Liver (tissue), 9 donors: ENCODE data around the gene PPP2R5B. TPM values are rescaled to one million over a fixed set of nuclear protein-coding genes. Genes with fewer than 3 reads are reported as not detected.
A peak's percentile ranks its signal among the peaks of the same experiment; 100 is the strongest.

Source experiments
- DNase-seq: peaks from one replicate; pipeline ENCODE4 v3.0.0-alpha.2; 2017; ENCODE audit warnings: low spot score
- H3K27ac ChIP-seq, 2 donors: one replicate each; pipeline ENCODE4 v1.7.0; 2013; ENCODE audit warnings: inconsistent platforms in 2 of 2, low read length in 2 of 2, control low read depth in 1 of 2, low read depth in 1 of 2, mild to moderate bottlenecking in 1 of 2
- H3K27me3 ChIP-seq, 4 donors: one replicate each; pipeline versions ENCODE4 v1.6.1 to v1.7.0; 2013; ENCODE audit warnings: low read length in 3 of 4, inconsistent platforms in 1 of 4, mild to moderate bottlenecking in 1 of 4, moderate library complexity in 1 of 4; ENCODE audit not compliant: control insufficient read depth in 4 of 4, insufficient read depth in 4 of 4
- H3K36me3 ChIP-seq, 4 donors: one replicate each; pipeline versions ENCODE4 v1.6.1 to v1.7.0; 2013; ENCODE audit warnings: low read length in 3 of 4, mild to moderate bottlenecking in 3 of 4, low read depth in 1 of 4, moderate library complexity in 1 of 4; ENCODE audit not compliant: control insufficient read depth in 4 of 4, insufficient read depth in 3 of 4
- H3K4me1 ChIP-seq, 4 donors: one replicate each; pipeline versions ENCODE4 v1.6.1 to v1.7.0; 2013; ENCODE audit warnings: low read length in 3 of 4, mild to moderate bottlenecking in 3 of 4, moderate library complexity in 1 of 4; ENCODE audit not compliant: control insufficient read depth in 4 of 4, insufficient read depth in 4 of 4
- H3K4me3 ChIP-seq, 3 donors: one replicate each; pipeline versions ENCODE4 v1.6.1 to v1.7.0; 2013; ENCODE audit warnings: low read length in 3 of 3, control low read depth in 1 of 3, low read depth in 1 of 3, mild to moderate bottlenecking in 1 of 3
- H3K9ac ChIP-seq, 2 donors: one replicate each; pipeline ENCODE4 v1.7.0; 2013; ENCODE audit warnings: low read length in 2 of 2, mild to moderate bottlenecking in 2 of 2, moderate library complexity in 2 of 2, control low read depth in 1 of 2, low read depth in 1 of 2
- H3K9me3 ChIP-seq, 4 donors: one replicate each; pipeline versions ENCODE4 v1.6.1 to v1.7.0; 2013; ENCODE audit warnings: low read length in 3 of 4; ENCODE audit not compliant: control insufficient read depth in 4 of 4
- ATF3 ChIP-seq: IDR thresholded peaks from 2 replicates; pipeline ENCODE4 v1.6.1; 2016; ENCODE audit warnings: antibody characterized with exemption
- CTCF ChIP-seq: fragments of 150-350 bp; IDR thresholded peaks from 2 replicates; pipeline ENCODE4 v1.5.1; 2017; ENCODE audit warnings: improper control_type of control experiment, low read depth, low read length; ENCODE audit not compliant: missing input control
- EGR1 ChIP-seq, 2 donors: IDR thresholded peaks; 2 replicates each; pipeline ENCODE4 v1.6.1; 2016 to 2018; ENCODE audit warnings: antibody characterized with exemption in 2 of 2, low read depth in 2 of 2
- FOXA1 ChIP-seq: IDR thresholded peaks from 2 replicates; pipeline ENCODE4 v1.6.1; 2016; ENCODE audit warnings: antibody characterized with exemption
- FOXA2 ChIP-seq: IDR thresholded peaks from 2 replicates; pipeline ENCODE4 v1.6.1; 2016; ENCODE audit warnings: antibody characterized with exemption
- GABPA ChIP-seq, 2 donors: IDR thresholded peaks in 1 of 2; conservative IDR thresholded peaks in 1 of 2; 2 replicates each; pipeline ENCODE4 v1.6.1; 2016; ENCODE audit warnings: antibody characterized with exemption in 2 of 2, mild to moderate bottlenecking in 1 of 2, moderate library complexity in 1 of 2
- HNF4A ChIP-seq, 2 donors: conservative IDR thresholded peaks; 2 replicates each; pipeline ENCODE4 v1.6.1; 2016; ENCODE audit warnings: antibody characterized with exemption in 2 of 2, mild to moderate bottlenecking in 2 of 2
- HNF4G ChIP-seq: IDR thresholded peaks from 2 replicates; pipeline ENCODE4 v1.6.1; 2016; ENCODE audit warnings: antibody characterized with exemption
- JUND ChIP-seq, 2 donors: IDR thresholded peaks; 2 replicates each; pipeline ENCODE4 v1.6.1; 2016; ENCODE audit warnings: antibody characterized with exemption in 2 of 2
- MAX ChIP-seq: IDR thresholded peaks from 2 replicates; pipeline ENCODE4 v1.6.1; 2016; ENCODE audit warnings: antibody characterized with exemption
- NR2F2 ChIP-seq: IDR thresholded peaks from 2 replicates; pipeline ENCODE4 v1.6.1; 2016; ENCODE audit warnings: antibody characterized with exemption
- RAD21 ChIP-seq, 2 donors: IDR thresholded peaks; 2 replicates each; pipeline ENCODE4 v1.6.1; 2016; ENCODE audit warnings: antibody characterized with exemption in 2 of 2, mild to moderate bottlenecking in 2 of 2
- REST ChIP-seq: IDR thresholded peaks from 2 replicates; pipeline ENCODE4 v1.6.1; 2016; ENCODE audit warnings: antibody characterized with exemption, mild to moderate bottlenecking
- RXRA ChIP-seq, 2 donors: IDR thresholded peaks; 2 replicates each; pipeline ENCODE4 v1.6.1; 2017 to 2018; ENCODE audit warnings: antibody characterized with exemption in 2 of 2, mild to moderate bottlenecking in 1 of 2
- SP1 ChIP-seq: IDR thresholded peaks from 2 replicates; pipeline ENCODE4 v1.6.1; 2018; ENCODE audit warnings: antibody characterized with exemption, mild to moderate bottlenecking
- TAF1 ChIP-seq: conservative IDR thresholded peaks from 2 replicates; pipeline ENCODE4 v1.6.1; 2016; ENCODE audit warnings: antibody characterized with exemption, mild to moderate bottlenecking
- YY1 ChIP-seq: IDR thresholded peaks from 2 replicates; pipeline ENCODE4 v1.6.1; 2016; ENCODE audit warnings: antibody characterized with exemption, mild to moderate bottlenecking
- ZBTB33 ChIP-seq: IDR thresholded peaks from 2 replicates; pipeline ENCODE4 v1.6.1; 2016; ENCODE audit warnings: antibody characterized with exemption
- WGBS: extraction: QIAGEN DNeasy Blood & Tissue Kit; methylation state at CpG from one replicate; pipeline ENCODE4 v1.1.7; 2013; 5-methylcytosine and 5-hydroxymethylcytosine counted together
- polyA plus RNA-seq, 2 donors: library from polyadenylated mRNA; stranded (reverse) in 1 of 2; unstranded in 1 of 2; fragments of 200-250 nt in 1 of 2; fragments of >200 nt in 1 of 2; fragmentation: Nextera tagmentation in 1 of 2; extraction: Ambion mirVana in 1 of 2; gene quantifications; one replicate each; pipeline versions ENCODE4 v1.2.1 to v1.2.3, GENCODE V29; 2013 to 2015
- total RNA-seq, 2 donors: library from RNA; depleted of rRNA; stranded (reverse); fragments of >200 nt; gene quantifications; one replicate each; pipeline ENCODE4 v1.2.3, GENCODE V29; 2014
- donor health status: healthy.
- donor health status: healthy.
- donor health status: healthy.
- donor health status: healthy.
- donor health status: healthy.

PPP2R5B gene
- total and polyA plus RNA-seq, 4 donors, result 2.9 to 6.6 (median 5.1) TPM

GRCh38 chr11:64916775-64917662 lies 7.5 kb upstream of the PPP2R5B start, which contains the start of gene ATG2A:
Gene ATG2A (minus strand): TSS chr11:64917209. CDS start chr11:64917135, 74 bp downstream.
- H3K27ac ChIP-seq, result peak within 1 kb of the TSS; percentile 88 to 94
- WGBS, result under 1% methylated on average over 57 of the region's 57 CpGs
- H3K36me3 ChIP-seq, result peaks cover 9 to 21% (median 15%) of the 10 kb centered on the region in 4 donors
- peak within 1 kb of the TSS; percentile 64 to 96 (median 83) for H3K4me3 ChIP-seq
- H3K4me1 ChIP-seq, result peaks cover 11 to 24% (median 17%) of the 10 kb centered on the region in 4 donors
- H3K9me3 ChIP-seq, result no peaks in the 10 kb centered on the region
- no peaks in the 10 kb centered on the region for H3K27me3 ChIP-seq
- DNase-seq, result peak; percentile 99
- H3K9ac ChIP-seq, result peak within 1 kb of the TSS; percentile 94 to 100
- TF ChIP-seq FOXA1 (no peak), JUND (IDR thresholded peaks at IDR 0.05) (peak; percentile 81 to 87), MAX (peak; percentile 99), SP1 (peak; percentile 96), FOXA2 (no peak), ATF3 (no peak), HNF4G (no peak), GABPA (IDR thresholded peaks at IDR 0.05 in 1 of 2, conservative IDR thresholded peaks at IDR 0.05 in 1 of 2) (peak in 1 of 2 donors; percentile 71), ZBTB33 (no peak), RAD21 (IDR thresholded peaks at IDR 0.05) (peak in 1 of 2 donors; percentile 50), RXRA (IDR thresholded peaks at IDR 0.05) (peak; percentile 71 to 73), YY1 (peak; percentile 66), HNF4A (conservative IDR thresholded peaks at IDR 0.05) (peak; percentile 69 to 71), CTCF (no peak), EGR1 (IDR thresholded peaks at IDR 0.05; ENCODE audit: low read depth in 2 of 2) (peak; percentile 83 to 92), NR2F2 (peak; percentile 96), REST (peak; percentile 33), TAF1 (peak; percentile 82)
